Esophagus squamous epithelium (tissue), 4 donors: ENCODE data around the gene KLHL11.

Experiments
- POLR2A ChIP-seq, 4 donors: fragments of 450-650 bp; IDR thresholded peaks; one replicate each; pipeline ENCODE4 v1.6.1; 2017; ENCODE audit warnings: antibody characterized with exemption in 4 of 4, mild to moderate bottlenecking in 4 of 4, moderate library complexity in 3 of 4
- TF ChIP-seq, protein P1 (sequence below), 6 experiments: fragments of 450-650 bp in 4 of 6; fragments of 200-600 bp in 2 of 6; sonication (generic) in 2 of 6; IDR thresholded peaks; one replicate each; pipeline ENCODE4 v1.5.1; 2016 to 2019; ENCODE audit warnings: antibody characterized with exemption in 6 of 6, mild to moderate bottlenecking in 4 of 6, moderate library complexity in 4 of 6

DNA sequence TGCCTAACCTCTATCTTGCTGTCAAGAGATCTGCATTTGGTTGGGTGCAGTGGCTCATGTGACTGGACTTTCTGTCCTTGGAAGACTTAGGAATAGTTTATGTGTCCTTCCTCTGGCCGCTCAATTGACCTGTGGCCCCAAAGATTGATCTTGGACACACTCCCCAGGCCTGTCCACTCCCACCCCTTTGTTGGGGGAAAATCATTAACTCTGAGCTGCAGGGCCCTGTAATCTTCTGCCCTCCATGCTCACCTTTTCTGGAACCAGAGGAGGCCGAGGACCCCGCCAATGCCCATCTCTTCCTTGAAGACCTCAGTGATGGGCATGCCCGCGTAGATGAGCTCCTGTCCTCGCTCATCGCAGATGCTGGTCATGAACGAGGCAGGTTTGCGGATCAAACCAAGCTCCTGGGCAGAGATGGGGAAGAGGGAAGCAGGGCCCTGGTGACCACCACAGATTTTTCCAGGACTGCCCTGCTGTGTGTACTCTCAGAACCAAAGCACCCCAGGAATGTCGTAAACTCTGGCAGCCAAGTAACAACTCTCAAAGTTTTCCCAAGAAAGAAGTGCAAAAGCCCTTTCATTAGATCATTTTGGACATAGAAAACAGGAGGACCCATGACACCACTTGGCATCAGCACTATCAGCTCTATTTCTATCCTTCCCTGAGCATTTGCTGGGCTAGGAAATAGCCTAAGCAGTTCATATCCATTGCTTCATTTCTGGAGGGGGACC, 8.5 kb upstream of the KLHL11 start:
- TF ChIP-seq, protein P1, sequence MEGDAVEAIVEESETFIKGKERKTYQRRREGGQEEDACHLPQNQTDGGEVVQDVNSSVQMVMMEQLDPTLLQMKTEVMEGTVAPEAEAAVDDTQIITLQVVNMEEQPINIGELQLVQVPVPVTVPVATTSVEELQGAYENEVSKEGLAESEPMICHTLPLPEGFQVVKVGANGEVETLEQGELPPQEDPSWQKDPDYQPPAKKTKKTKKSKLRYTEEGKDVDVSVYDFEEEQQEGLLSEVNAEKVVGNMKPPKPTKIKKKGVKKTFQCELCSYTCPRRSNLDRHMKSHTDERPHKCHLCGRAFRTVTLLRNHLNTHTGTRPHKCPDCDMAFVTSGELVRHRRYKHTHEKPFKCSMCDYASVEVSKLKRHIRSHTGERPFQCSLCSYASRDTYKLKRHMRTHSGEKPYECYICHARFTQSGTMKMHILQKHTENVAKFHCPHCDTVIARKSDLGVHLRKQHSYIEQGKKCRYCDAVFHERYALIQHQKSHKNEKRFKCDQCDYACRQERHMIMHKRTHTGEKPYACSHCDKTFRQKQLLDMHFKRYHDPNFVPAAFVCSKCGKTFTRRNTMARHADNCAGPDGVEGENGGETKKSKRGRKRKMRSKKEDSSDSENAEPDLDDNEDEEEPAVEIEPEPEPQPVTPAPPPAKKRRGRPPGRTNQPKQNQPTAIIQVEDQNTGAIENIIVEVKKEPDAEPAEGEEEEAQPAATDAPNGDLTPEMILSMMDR (IDR thresholded peaks at IDR 0.05), result no peak
- no peak for TF ChIP-seq POLR2A (IDR thresholded peaks at IDR 0.05)
